SJCRH30 (cell line): ENCODE measurements around the gene FEN1. TPM values are rescaled to one million over a fixed set of nuclear protein-coding genes. Genes with fewer than 3 reads are reported as not detected.

Experiments used
- DNase-seq, 2 experiments: peaks; one replicate each; pipeline ENCODE4 v3.0.0-alpha.2; 2015 to 2020
- H3K27ac ChIP-seq: fragments of 250-450 bp; sonication (Bioruptor Pico); 2 replicates; pipeline ENCODE4 v1.5.1; 2020; ENCODE audit warnings: mild to moderate bottlenecking, moderate library complexity
- H3K27me3 ChIP-seq: fragments of 250-450 bp; sonication (Bioruptor Pico); 2 replicates; pipeline ENCODE4 v1.5.1; 2020; ENCODE audit warnings: mild to moderate bottlenecking, moderate library complexity
- H3K36me3 ChIP-seq: fragments of 250-450 bp; sonication (Bioruptor Pico); 2 replicates; pipeline ENCODE4 v1.5.1; 2020; ENCODE audit warnings: mild to moderate bottlenecking, moderate library complexity
- H3K4me1 ChIP-seq: fragments of 250-450 bp; sonication (Bioruptor Pico); 2 replicates; pipeline ENCODE4 v1.5.1; 2020; ENCODE audit warnings: mild to moderate bottlenecking, moderate library complexity
- H3K4me3 ChIP-seq: fragments of 250-450 bp; sonication (Bioruptor Pico); 2 replicates; pipeline ENCODE4 v1.5.1; 2020; ENCODE audit warnings: mild to moderate bottlenecking, moderate library complexity
- H3K9me3 ChIP-seq: fragments of 250-450 bp; sonication (Bioruptor Pico); replicated peaks from 2 replicates; pipeline ENCODE4 v1.5.1; 2020; ENCODE audit warnings: mild to moderate bottlenecking, moderate library complexity
- total RNA-seq: library from RNA; depleted of rRNA; stranded (reverse); fragments of >200 nt; shearing (Covaris generic); gene quantifications from 2 replicates; pipeline ENCODE4 v1.2.3, GENCODE V29; 2014

The FEN1 gene
- total RNA-seq, 1 experiment from 2014 or later: 87.3 TPM

- H3K4me1 ChIP-seq: no peaks in the 10 kb centered on the region
- H3K27ac ChIP-seq: no peak overlapping the region
- no peaks in the 10 kb centered on the region for H3K9me3 ChIP-seq
- H3K4me3 ChIP-seq: no peak overlapping the region
- DNase-seq: no peak
- peaks cover 56% of the 10 kb centered on the region for H3K36me3 ChIP-seq
- H3K27me3 ChIP-seq: no peaks in the 10 kb centered on the region
These were observed 18.0 kb downstream of the FEN1 start for GRCh38 chr11:61810671-61811175.

- no peak for DNase-seq
- Histone ChIP-seq H3K36me3 (peaks cover 50% of the 10 kb centered on the region), H3K4me3 (no peak overlapping the region), H3K9me3 (no peaks in the 10 kb centered on the region), H3K27me3 (no peaks in the 10 kb centered on the region), H3K27ac (no peak overlapping the region), H3K4me1 (no peaks in the 10 kb centered on the region)
These were observed 19.1 kb downstream of the FEN1 start for GRCh38 chr11:61811831-61812230.

GRCh38 chr11:61812736-61813411 is 20.2 kb downstream of the FEN1 start:
- H3K4me1 ChIP-seq: no peaks in the 10 kb centered on the region
- no peaks in the 10 kb centered on the region for H3K27me3 ChIP-seq
- no peak overlapping the region for H3K4me3 ChIP-seq
- H3K27ac ChIP-seq: no peak overlapping the region
- DNase-seq: no peak
- H3K9me3 ChIP-seq: no peaks in the 10 kb centered on the region
- H3K36me3 ChIP-seq: peaks cover 40% of the 10 kb centered on the region

- H3K4me3 ChIP-seq: peak overlapping the region; percentile 72
- peak overlapping the region; percentile 80 for H3K27ac ChIP-seq
- H3K27me3 ChIP-seq: no peaks in the 10 kb centered on the region
- peak; percentile 43 to 66 for DNase-seq
- peaks cover 33% of the 10 kb centered on the region for H3K36me3 ChIP-seq
- H3K4me1 ChIP-seq: no peaks in the 10 kb centered on the region
- no peaks in the 10 kb centered on the region for H3K9me3 ChIP-seq
These were observed 21.7 kb downstream of the FEN1 start for GRCh38 chr11:61814247-61814957.

- H3K4me3 ChIP-seq: peak overlapping the region; percentile 72
- peak overlapping the region; percentile 80 for H3K27ac ChIP-seq
- H3K36me3 ChIP-seq: peaks cover 29% of the 10 kb centered on the region
- peak; percentile 94 to 95 for DNase-seq
- H3K4me1 ChIP-seq: no peaks in the 10 kb centered on the region
- H3K27me3 ChIP-seq: no peaks in the 10 kb centered on the region
- H3K9me3 ChIP-seq: no peaks in the 10 kb centered on the region
These were observed 22.5 kb downstream of the FEN1 start for GRCh38 chr11:61814958-61815789.

GRCh38 chr11:61815790-61816735 is 23.4 kb downstream of the FEN1 start:
- DNase-seq: peak; percentile 71 to 79

GRCh38 chr11:61816736-61817455 is 24.2 kb downstream of the FEN1 start, which contains the start of gene FADS1:
FADS1 (minus strand) TSS chr11:61817003; CDS start chr11:61816929, 74 bp downstream.
- Histone ChIP-seq H3K27me3 (no peaks in the 10 kb centered on the region), H3K27ac (peak within 1 kb of the TSS; percentile 80), H3K4me1 (no peaks in the 10 kb centered on the region), H3K9me3 (no peaks in the 10 kb centered on the region), H3K36me3 (peaks cover 17% of the 10 kb centered on the region), H3K4me3 (peak within 1 kb of the TSS; percentile 72)
- DNase-seq: peak; percentile 96

More at GRCh38 chr11:61815790-61816735, 23.4 kb downstream of the FEN1 start:
- H3K4me1 ChIP-seq: no peaks in the 10 kb centered on the region
- H3K4me3 ChIP-seq: peak overlapping the region; percentile 72
- peaks cover 24% of the 10 kb centered on the region for H3K36me3 ChIP-seq
- H3K27ac ChIP-seq: peak overlapping the region; percentile 80
- no peaks in the 10 kb centered on the region for H3K27me3 ChIP-seq
- H3K9me3 ChIP-seq: no peaks in the 10 kb centered on the region

GRCh38 chr11:61817471-61818202 is 24.9 kb downstream of the FEN1 start:
- H3K27ac ChIP-seq: peak overlapping the region; percentile 80
- H3K36me3 ChIP-seq: peaks cover 10% of the 10 kb centered on the region
- H3K27me3 ChIP-seq: no peaks in the 10 kb centered on the region
- no peaks in the 10 kb centered on the region for H3K4me1 ChIP-seq
- DNase-seq: no peak
- no peaks in the 10 kb centered on the region for H3K9me3 ChIP-seq
- H3K4me3 ChIP-seq: peak overlapping the region; percentile 72

GRCh38 chr11:61820174-61820573 is 27.5 kb downstream of the FEN1 start:
- H3K4me3 ChIP-seq: no peak overlapping the region
- no peak overlapping the region for H3K27ac ChIP-seq
- no peaks in the 10 kb centered on the region for H3K27me3 ChIP-seq
- no peak for DNase-seq
- H3K36me3 ChIP-seq: no peaks in the 10 kb centered on the region
- no peaks in the 10 kb centered on the region for H3K4me1 ChIP-seq
- no peaks in the 10 kb centered on the region for H3K9me3 ChIP-seq

GRCh38 chr11:61826930-61827570 is 34.3 kb downstream of the FEN1 start:
- Histone ChIP-seq H3K27me3 (no peaks in the 10 kb centered on the region), H3K9me3 (no peaks in the 10 kb centered on the region), H3K36me3 (no peaks in the 10 kb centered on the region), H3K4me3 (no peak overlapping the region), H3K4me1 (no peaks in the 10 kb centered on the region), H3K27ac (no peak overlapping the region)
- no peak for DNase-seq

- no peaks in the 10 kb centered on the region for H3K27me3 ChIP-seq
- H3K4me1 ChIP-seq: no peaks in the 10 kb centered on the region
- no peak within 1 kb of the TSS for H3K27ac ChIP-seq
- H3K9me3 ChIP-seq: no peaks in the 10 kb centered on the region
- H3K4me3 ChIP-seq: peak within 1 kb of the TSS; percentile 50
- H3K36me3 ChIP-seq: no peaks in the 10 kb centered on the region
- DNase-seq: peak; percentile 56 to 59
These were observed 35.1 kb downstream of the FEN1 start, which contains the start of gene FADS2 for GRCh38 chr11:61827571-61828378. FADS2 (plus strand) TSS chr11:61828300; CDS start chr11:61828391, 91 bp downstream.

- H3K4me3 ChIP-seq: peak overlapping the region; percentile 50
- DNase-seq: no peak
- no peaks in the 10 kb centered on the region for H3K27me3 ChIP-seq
- no peaks in the 10 kb centered on the region for H3K9me3 ChIP-seq
- H3K4me1 ChIP-seq: no peaks in the 10 kb centered on the region
- H3K36me3 ChIP-seq: no peaks in the 10 kb centered on the region
- no peak overlapping the region for H3K27ac ChIP-seq
These were observed 35.6 kb downstream of the FEN1 start for GRCh38 chr11:61828379-61828628.
